H1 (cell line): ENCODE data around the gene DOCK3. TPM values are rescaled to one million over a fixed set of nuclear protein-coding genes. Genes with fewer than 3 reads are reported as not detected.

ENCODE experiments used
- CTCF ChIA-PET: fragments of 300-600 bp; sonication (Branson Sonifier 250); formaldehyde crosslinking; loops from one replicate; lab custom pipeline; 2021; ENCODE audit not compliant: partially characterized antibody; lab: Charles Lee
- POLR2A ChIA-PET: fragments of 300-600 bp; sonication (Branson Sonifier 250); formaldehyde crosslinking; loops from one replicate; lab custom pipeline; 2021; ENCODE audit warnings: inconsistent platforms; ENCODE audit not compliant: partially characterized antibody; lab: Charles Lee
- DNase-seq, 2 experiments: peaks; one replicate each; pipeline versions ENCODE4 v3.0.0 to v3.0.0-alpha.2; 2010 to 2022; ENCODE audit warnings: low spot score in 2 of 2, low read depth in 1 of 2, mixed read lengths in 1 of 2
- FAIRE-seq: peaks from 2 replicates; lab custom pipeline; 2011; peaks lifted over from hg19 to GRCh38; lab: Jason Lieb, UNC
- H2AFZ ChIP-seq: 2 replicates; pipeline ENCODE4 v1.8.1; 2012; ENCODE audit warnings: low read length, inconsistent platforms
- H2AK5ac ChIP-seq: 2 replicates; pipeline ENCODE4 v1.6.1; 2013; ENCODE audit warnings: low read depth, low read length
- H2BK120ac ChIP-seq: replicated peaks from 2 replicates; pipeline ENCODE3; 2013; ENCODE audit warnings: low read depth, low read length, inconsistent platforms
- H2BK12ac ChIP-seq: 2 replicates; pipeline ENCODE4 v1.6.1; 2013; ENCODE audit warnings: low read depth, low read length
- H2BK15ac ChIP-seq: 2 replicates; pipeline ENCODE4 v1.6.1; 2013; ENCODE audit warnings: low read length
- H2BK20ac ChIP-seq: 2 replicates; pipeline ENCODE4 v1.6.1; 2013; ENCODE audit warnings: low read length
- H2BK5ac ChIP-seq: 2 replicates; pipeline ENCODE4 v1.6.1; 2013; ENCODE audit warnings: low read depth, low read length
- H3K14ac ChIP-seq: 2 replicates; pipeline ENCODE4 v1.6.1; 2013; ENCODE audit warnings: inconsistent platforms; ENCODE audit not compliant: insufficient read length
- H3K18ac ChIP-seq: 2 replicates; pipeline ENCODE4 v1.6.1; 2013; ENCODE audit warnings: low read length; ENCODE audit errors: extremely low read depth
- H3K23ac ChIP-seq: 2 replicates; pipeline ENCODE4 v1.6.1; 2013; ENCODE audit warnings: inconsistent platforms; ENCODE audit not compliant: insufficient read length
- H3K23me2 ChIP-seq: 2 replicates; pipeline ENCODE4 v1.6.1; 2013; ENCODE audit warnings: low read depth, low read length
- H3K27ac ChIP-seq: 2 replicates; pipeline ENCODE4 v1.6.1; 2011; ENCODE audit warnings: low read depth, low read length, inconsistent platforms
- H3K27me3 ChIP-seq, 4 experiments: replicated peaks in 1 of 4; 1 replicate in 1 of 4; 2 replicates in 3 of 4; pipeline versions ENCODE4 v1.6.1 to v1.8.1; 2011 to 2013; ENCODE audit warnings: low read length in 3 of 4, mild to moderate bottlenecking in 3 of 4, inconsistent platforms in 2 of 4, mixed read lengths in 2 of 4, moderate library complexity in 1 of 4; ENCODE audit not compliant: control insufficient read depth in 3 of 4, insufficient read depth in 3 of 4; ENCODE audit errors: extremely low read depth in 1 of 4
- H3K36me3 ChIP-seq, 4 experiments: 2 replicates each; pipeline versions ENCODE4 v1.6.1 to v1.8.1; 2011 to 2013; ENCODE audit warnings: mild to moderate bottlenecking in 4 of 4, low read length in 3 of 4, moderate library complexity in 2 of 4, control low read depth in 1 of 4, inconsistent platforms in 1 of 4; ENCODE audit not compliant: insufficient read depth in 4 of 4, control insufficient read depth in 2 of 4
- H3K4ac ChIP-seq: replicated peaks from 2 replicates; pipeline ENCODE3; 2013; ENCODE audit warnings: low read length, low read depth, mixed read lengths, inconsistent platforms; ENCODE audit not compliant: insufficient read length
- H3K4me1 ChIP-seq, 4 experiments: replicated peaks in 1 of 4; 1 replicate in 1 of 4; 2 replicates in 3 of 4; pipeline versions ENCODE4 v1.6.1 to v1.8.1; 2011 to 2013; ENCODE audit warnings: low read length in 3 of 4, inconsistent platforms in 2 of 4, mixed read lengths in 1 of 4; ENCODE audit not compliant: insufficient read depth in 4 of 4, control insufficient read depth in 3 of 4
- H3K4me2 ChIP-seq, 2 experiments: 2 replicates each; pipeline versions ENCODE4 v1.6.1 to v1.8.1; 2011 to 2013; ENCODE audit warnings: low read depth in 2 of 2, low read length in 2 of 2, control low read depth in 1 of 2, inconsistent platforms in 1 of 2, mild to moderate bottlenecking in 1 of 2; ENCODE audit not compliant: insufficient read depth in 1 of 2
- H3K4me3 ChIP-seq, 4 experiments: fragments of 200-600, 300-600 bp in 1 of 4; sonication (generic), shearing (Covaris generic), sonication (Bioruptor Twin) in 1 of 4; 2 replicates each; pipeline versions ENCODE4 v1.5.1 to v1.8.1; 2011 to 2016; ENCODE audit warnings: low read length in 4 of 4, low read depth in 3 of 4, control low read depth in 2 of 4, inconsistent platforms in 2 of 4, mild to moderate bottlenecking in 2 of 4, mixed read lengths in 1 of 4, moderate library complexity in 1 of 4; ENCODE audit not compliant: insufficient read depth in 2 of 4; ENCODE audit errors: extremely low read depth in 1 of 4
- H3K56ac ChIP-seq: replicated peaks from 2 replicates; pipeline ENCODE3; 2013; ENCODE audit warnings: low read depth, mild to moderate bottlenecking, mixed read lengths, low read length, inconsistent platforms; ENCODE audit not compliant: insufficient read length
- H3K79me1 ChIP-seq: 2 replicates; pipeline ENCODE4 v1.6.1; 2013; ENCODE audit warnings: low read depth, low read length, control low read depth
- H3K79me2 ChIP-seq, 2 experiments: 2 replicates each; pipeline versions ENCODE4 v1.6.1 to v1.8.1; 2012 to 2013; ENCODE audit warnings: low read length in 2 of 2, mild to moderate bottlenecking in 2 of 2, inconsistent platforms in 1 of 2; ENCODE audit not compliant: insufficient read depth in 2 of 2, control insufficient read depth in 1 of 2
- H3K9ac ChIP-seq, 4 experiments: replicated peaks in 1 of 4; 1 replicate in 1 of 4; 2 replicates in 3 of 4; pipeline versions ENCODE4 v1.6.1 to v1.8.1; 2011 to 2013; ENCODE audit warnings: low read depth in 3 of 4, low read length in 3 of 4, control low read depth in 2 of 4, mild to moderate bottlenecking in 2 of 4, moderate library complexity in 2 of 4, inconsistent platforms in 1 of 4; ENCODE audit errors: extremely low read depth in 1 of 4
- H3K9me3 ChIP-seq, 2 experiments: 2 replicates each; pipeline versions ENCODE4 v1.6.1 to v1.8.1; 2012 to 2013; ENCODE audit warnings: mild to moderate bottlenecking in 2 of 2, moderate library complexity in 2 of 2, control low read depth in 1 of 2, inconsistent platforms in 1 of 2, low read depth in 1 of 2, low read length in 1 of 2, mixed read lengths in 1 of 2; ENCODE audit not compliant: insufficient read depth in 2 of 2
- H4K20me1 ChIP-seq, 2 experiments: replicated peaks in 1 of 2; 2 replicates each; pipeline versions ENCODE3 to v1.8.1; 2011 to 2013; ENCODE audit warnings: inconsistent platforms in 2 of 2, low read length in 2 of 2, mild to moderate bottlenecking in 1 of 2; ENCODE audit not compliant: insufficient read depth in 2 of 2, control insufficient read depth in 1 of 2
- H4K5ac ChIP-seq: 2 replicates; pipeline ENCODE4 v1.6.1; 2013; ENCODE audit warnings: low read length, low read depth, mixed read lengths, inconsistent platforms; ENCODE audit not compliant: insufficient read length
- H4K8ac ChIP-seq: 2 replicates; pipeline ENCODE4 v1.8.0; 2013; ENCODE audit warnings: mild to moderate bottlenecking, moderate library complexity, low read length, inconsistent platforms; ENCODE audit not compliant: insufficient read depth; ENCODE audit errors: extremely low read depth
- H4K91ac ChIP-seq: replicated peaks from 2 replicates; pipeline ENCODE3; 2013; ENCODE audit warnings: low read length, mixed read lengths, inconsistent platforms; ENCODE audit not compliant: insufficient read length
- CBX5 ChIP-seq: fragments of 300-800, 300-1000 bp; sonication (generic); IDR thresholded peaks from 2 replicates; pipeline ENCODE4 v1.7.1; 2016; ENCODE audit warnings: antibody characterized with exemption, low read length, low read depth
- JUND ChIP-seq: IDR thresholded peaks from 2 replicates; pipeline ENCODE4 v1.6.1; 2011; ENCODE audit warnings: mild to moderate bottlenecking, improper control_type of control experiment, low read length
- NANOG ChIP-seq: IDR thresholded peaks from 2 replicates; pipeline ENCODE4 v1.6.1; 2011; ENCODE audit warnings: low read length, low read depth, mild to moderate bottlenecking, inconsistent platforms; ENCODE audit not compliant: insufficient read depth, poor library complexity, severe bottlenecking
- SAP30 ChIP-seq: fragments of 300-600 bp; sonication (generic); IDR thresholded peaks from 2 replicates; pipeline ENCODE4 v1.7.1; 2012; ENCODE audit warnings: low read length, moderate library complexity, mild to moderate bottlenecking, inconsistent platforms; ENCODE audit not compliant: insufficient read depth, insufficient replicate concordance
- TAF1 ChIP-seq: IDR thresholded peaks from 2 replicates; pipeline ENCODE4 v1.6.1; 2011; ENCODE audit warnings: mild to moderate bottlenecking, low read depth, low read length
- WGBS, 2 experiments: shearing (Covaris generic) in 1 of 2; methylation state at CpG; one replicate each; pipeline versions ENCODE4 v1.1.6 to v1.1.7; 2013 to 2015; ENCODE audit warnings: low lambda C conversion rate in 2 of 2, mixed read lengths in 2 of 2, inconsistent platforms in 1 of 2, low coverage in 1 of 2, missing lambda C conversion rate in 1 of 2; ENCODE audit not compliant: insufficient replicate concordance in 2 of 2, insufficient coverage in 1 of 2, insufficient read length in 1 of 2; ENCODE audit errors: extremely low coverage in 1 of 2, missing lambda C conversion rate in 1 of 2; 5-methylcytosine and 5-hydroxymethylcytosine counted together
- polyA plus RNA-seq, 7 experiments: library from polyadenylated mRNA; depleted of rRNA in 3 of 7; stranded (reverse) in 5 of 7; unstranded in 2 of 7; fragments of >200 nt in 5 of 7; fragments of 200-250 nt in 2 of 7; gene quantifications; 1 replicate in 5 of 7; 2 replicates in 1 of 7; 4 replicates in 1 of 7; pipeline versions ENCODE4 v1.2.1 to v1.2.3, GENCODE V29; 2011 to 2013; ENCODE audit warnings: missing spikeins in 2 of 7, mixed read lengths in 2 of 7
- total RNA-seq: library from RNA; stranded (reverse); fragmentation: NEBNext Ultra II Directional; extraction: Animal tissue kit (Norgen Biotek cat#: 25700); gene quantifications from 2 replicates; pipeline ENCODE4 v1.2.1, GENCODE V29; 2021
- TF ChIP-seq, protein P1 (sequence below): IDR thresholded peaks from 2 replicates; pipeline ENCODE4 v1.6.1; 2012; ENCODE audit warnings: low read length, inconsistent platforms

DOCK3 gene
- total and polyA plus RNA-seq, 2 of the 8 experiments (the other 6 are each of a cell fraction or from before 2014, with no cell fraction given): 2.7 to 5.0 TPM

DNA sequence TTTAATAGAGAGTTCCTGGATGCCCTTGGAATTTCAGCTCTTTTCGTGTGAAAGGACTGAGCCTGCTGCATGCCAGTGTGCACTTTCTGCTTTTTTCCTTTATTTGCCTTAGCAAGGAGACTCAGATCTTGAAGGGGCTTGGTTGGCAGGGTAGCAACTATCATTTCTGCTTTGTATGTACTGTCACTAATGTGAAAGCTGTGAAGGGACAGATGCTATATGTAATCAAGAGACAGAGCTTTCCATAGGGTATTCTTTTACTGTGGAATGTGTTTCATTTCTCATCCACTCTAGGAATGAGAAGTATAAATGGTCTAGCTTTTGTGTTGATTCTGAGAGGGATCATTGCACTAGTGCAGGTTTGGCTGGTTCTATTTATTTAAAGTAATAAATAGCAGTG lies 377.8 kb downstream of the DOCK3 start:
- no peak overlapping the region for H3K27ac ChIP-seq
- POLR2A ChIA-PET: no interaction called here
- H3K23me2 ChIP-seq: no peaks in the 10 kb centered on the region
- no peak overlapping the region for H4K8ac ChIP-seq
- DNase-seq (no peak), FAIRE-seq (no peak)
- no peak overlapping the region for H2BK12ac ChIP-seq
- no peak overlapping the region for H3K4me3 ChIP-seq
- CTCF ChIA-PET: interaction anchor here (0.6 to 1.4 kb wide), 5 partner anchors 37 to 1758 kb away, joined by 3 to 5 read pairs (median 3); no protein-coding TSS in a partner anchor
- H3K4me1 ChIP-seq: no peaks in the 10 kb centered on the region
- H2BK20ac ChIP-seq: no peak overlapping the region
- H3K79me2 ChIP-seq: no peaks in the 10 kb centered on the region
- no peak overlapping the region for H3K18ac ChIP-seq
- H3K14ac ChIP-seq: no peak overlapping the region
- H3K9ac ChIP-seq: no peak overlapping the region
- H2BK5ac ChIP-seq: no peak overlapping the region
- TF ChIP-seq SAP30: no peak
- no peak for TF ChIP-seq TAF1
- TF ChIP-seq, protein P1, sequence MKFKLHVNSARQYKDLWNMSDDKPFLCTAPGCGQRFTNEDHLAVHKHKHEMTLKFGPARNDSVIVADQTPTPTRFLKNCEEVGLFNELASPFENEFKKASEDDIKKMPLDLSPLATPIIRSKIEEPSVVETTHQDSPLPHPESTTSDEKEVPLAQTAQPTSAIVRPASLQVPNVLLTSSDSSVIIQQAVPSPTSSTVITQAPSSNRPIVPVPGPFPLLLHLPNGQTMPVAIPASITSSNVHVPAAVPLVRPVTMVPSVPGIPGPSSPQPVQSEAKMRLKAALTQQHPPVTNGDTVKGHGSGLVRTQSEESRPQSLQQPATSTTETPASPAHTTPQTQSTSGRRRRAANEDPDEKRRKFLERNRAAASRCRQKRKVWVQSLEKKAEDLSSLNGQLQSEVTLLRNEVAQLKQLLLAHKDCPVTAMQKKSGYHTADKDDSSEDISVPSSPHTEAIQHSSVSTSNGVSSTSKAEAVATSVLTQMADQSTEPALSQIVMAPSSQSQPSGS: no peak
- no peak for TF ChIP-seq NANOG
- no peak for TF ChIP-seq JUND
- TF ChIP-seq CBX5: no peak
- H3K9me3 ChIP-seq: no peaks in the 10 kb centered on the region
- H2AK5ac ChIP-seq: no peak overlapping the region
- peaks cover 0 to 1% (median 0%) of the 10 kb centered on the region in 4 experiments; a peak in 1 of 7 replicates for H3K27me3 ChIP-seq
- no peaks in the 10 kb centered on the region for H4K20me1 ChIP-seq
- no peak overlapping the region for H3K56ac ChIP-seq
- no peaks in the 10 kb centered on the region for H3K36me3 ChIP-seq
- 100% methylated on average over 1 of the region's 1 CpG; no CpG with 5 or more reads in 1 of the 2 experiments for WGBS, 2 experiments
- H4K5ac ChIP-seq: no peak overlapping the region
- no peak overlapping the region for H3K4ac ChIP-seq
- H3K4me2 ChIP-seq: no peak overlapping the region
- H3K79me1 ChIP-seq: no peaks in the 10 kb centered on the region
- no peak overlapping the region for H2BK15ac ChIP-seq
- no peak overlapping the region for H2AFZ ChIP-seq
- H3K23ac ChIP-seq: no peak overlapping the region
- no peak overlapping the region for H2BK120ac ChIP-seq
- no peak overlapping the region for H4K91ac ChIP-seq
